Mammary epithelial cell (primary cell): ENCODE results near the gene SMARCC1.

Source experiments
- CTCF ChIP-seq, 2 donors: IDR thresholded peaks in 1 of 2; conservative IDR thresholded peaks in 1 of 2; 2 replicates each; pipeline ENCODE4 v1.5.1; 2011 to 2012; ENCODE audit warnings: inconsistent platforms in 2 of 2, low read length in 2 of 2, mild to moderate bottlenecking in 2 of 2, control low read depth in 1 of 2, low read depth in 1 of 2; ENCODE audit not compliant: insufficient read depth in 1 of 2; ENCODE audit errors: extremely low read depth in 1 of 2
- EZH2 ChIP-seq: IDR thresholded peaks from 2 replicates; pipeline ENCODE4 v1.6.1; 2012; ENCODE audit warnings: low read length, inconsistent platforms, borderline replicate concordance

DNA sequence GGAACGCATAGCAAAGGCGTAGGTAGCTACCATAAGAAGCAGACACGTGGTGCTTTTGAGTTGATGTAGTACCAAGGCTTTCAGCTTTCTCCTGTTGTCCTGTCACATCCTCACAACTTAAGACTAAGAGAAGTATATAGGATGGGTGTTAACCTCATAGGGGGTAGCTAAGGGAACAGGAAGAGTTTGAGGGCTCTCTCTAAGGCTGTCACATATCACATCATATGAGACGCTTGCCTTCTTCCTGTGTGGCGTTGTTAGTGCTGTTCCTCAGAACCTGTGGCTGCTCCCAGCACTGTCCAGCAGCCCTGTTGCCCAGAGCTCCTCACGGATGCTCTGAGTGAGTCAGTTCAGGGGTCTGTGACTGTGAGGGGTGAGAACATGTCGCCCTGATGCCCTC lies 35.9 kb upstream of the SMARCC1 start:
- no peak for TF ChIP-seq EZH2
- TF ChIP-seq CTCF (conservative IDR thresholded peaks at IDR 0.05 in 1 of 2, IDR thresholded peaks at IDR 0.05 in 1 of 2; ENCODE audit: extremely low read depth in 1 of 2, insufficient read depth in 1 of 2, low read depth in 1 of 2, low read length in 2 of 2), result no peak
